HepG2 (cell line): ENCODE measurements around the gene FOXN3. TPM values are rescaled to one million over a fixed set of nuclear protein-coding genes. Genes with fewer than 3 reads are reported as not detected.

Source experiments
- FOXA3 ChIP-seq: IDR thresholded peaks from 2 replicates; pipeline ENCODE4 v1.6.1; 2016; ENCODE audit warnings: missing genetic modification reagents, missing compliant biosample characterization
- FOXJ3 ChIP-seq: sonication (generic); formaldehyde crosslinking; IDR thresholded peaks from 2 replicates; pipeline ENCODE4 v1.4.0; 2020; ENCODE audit warnings: missing genetic modification reagents, mild to moderate bottlenecking, borderline replicate concordance
- FOXO4 ChIP-seq: sonication (generic); formaldehyde crosslinking; conservative IDR thresholded peaks from 2 replicates; pipeline ENCODE4 v1.8.1; 2023; ENCODE audit warnings: missing genetic modification reagents
- HDAC2 ChIP-seq: sonication (generic); formaldehyde crosslinking; IDR thresholded peaks from 2 replicates; pipeline ENCODE4 v1.4.0; 2020; ENCODE audit warnings: missing genetic modification reagents
- KDM1A ChIP-seq: IDR thresholded peaks from 2 replicates; pipeline ENCODE4 v1.6.1; 2016; ENCODE audit warnings: missing compliant biosample characterization
- MAFF ChIP-seq: IDR thresholded peaks from 2 replicates; pipeline ENCODE4 v1.6.1; 2011; ENCODE audit warnings: low read depth, low read length, improper control_type of control experiment
- MTA1 ChIP-seq: sonication (generic); formaldehyde crosslinking; IDR thresholded peaks from 2 replicates; pipeline ENCODE4 v1.4.0; 2020; ENCODE audit warnings: missing genetic modification reagents, mild to moderate bottlenecking, borderline replicate concordance
- PAWR ChIP-seq: sonication (generic); formaldehyde crosslinking; IDR thresholded peaks from 2 replicates; pipeline ENCODE4 v1.4.0; 2020; ENCODE audit warnings: missing genetic modification reagents, mild to moderate bottlenecking, borderline replicate concordance
- RNF219 ChIP-seq: sonication (generic); formaldehyde crosslinking; IDR thresholded peaks from 2 replicates; pipeline ENCODE4 v1.5.0; 2020; ENCODE audit warnings: mild to moderate bottlenecking, missing genetic modification reagents
- ZBTB39 ChIP-seq: sonication (generic); formaldehyde crosslinking; IDR thresholded peaks from 2 replicates; pipeline ENCODE4 v1.5.0; 2020; ENCODE audit warnings: missing genetic modification reagents
- ZNF431 ChIP-seq: sonication (generic); formaldehyde crosslinking; IDR thresholded peaks from 2 replicates; pipeline ENCODE4 v1.9.0; 2022; ENCODE audit warnings: missing genetic modification reagents, low read depth, mild to moderate bottlenecking, borderline replicate concordance
- ZNF503 ChIP-seq: sonication (generic); formaldehyde crosslinking; IDR thresholded peaks from 2 replicates; pipeline ENCODE4 v1.4.0; 2020; ENCODE audit warnings: missing genetic modification reagents
- ZNF543 ChIP-seq: sonication (generic); formaldehyde crosslinking; IDR thresholded peaks from 2 replicates; pipeline ENCODE4 v1.4.0; 2020; ENCODE audit warnings: mild to moderate bottlenecking, missing genetic modification reagents
- ZSCAN5A ChIP-seq: sonication (generic); formaldehyde crosslinking; IDR thresholded peaks from 2 replicates; pipeline ENCODE4 v1.8.0; 2022; ENCODE audit warnings: mild to moderate bottlenecking, missing genetic modification reagents, borderline replicate concordance
- polyA plus RNA-seq, 8 experiments: library from polyadenylated mRNA; depleted of rRNA in 3 of 8; stranded (reverse) in 7 of 8; unstranded in 1 of 8; fragments of >200 nt; fragmentation: Illumina TruSeq in 4 of 8; extraction: Trizol in 4 of 8; gene quantifications; 2 replicates each; pipeline versions ENCODE4 v1.2.1 to v1.2.3, GENCODE V29; 2011 to 2016; ENCODE audit warnings: low read depth in 4 of 8, missing spikeins in 1 of 8, mixed read lengths in 1 of 8; ENCODE audit not compliant: insufficient read depth in 1 of 8
- total RNA-seq, 5 experiments: library from RNA; depleted of rRNA; stranded (reverse); fragments of >200 nt; fragmentation: Illumina TruSeq; extraction: Trizol; gene quantifications; 2 replicates each; pipeline ENCODE4 v1.2.3, GENCODE V29; 2016; ENCODE audit warnings: low read depth in 1 of 5

Gene FOXN3
- total and polyA plus RNA-seq, 2 of the 13 experiments (the other 11 are each of a cell fraction or from before 2014, with no cell fraction given), result 32.4 to 70.2 TPM

GRCh38 chr14:89368490-89369477 is 48.2 kb downstream of the FOXN3 start (continued):
- TF ChIP-seq ZBTB39, result no peak
- no peak for TF ChIP-seq PAWR (CRISPR knock-in tag)
- 0 out of 2 replicates have a peak, but pooled peaks have one; percentile 25 for TF ChIP-seq MAFF
- TF ChIP-seq ZNF431 (CRISPR knock-in tag), result no peak; the same call in 1 of the 2 replicates
- peak; percentile 58; the same call in 1 of the 2 replicates for TF ChIP-seq ZNF503 (CRISPR knock-in tag)
- TF ChIP-seq FOXJ3 (CRISPR knock-in tag), result peak; percentile 74; the same call in 1 of the 2 replicates
- no peak for TF ChIP-seq FOXO4
- peak; percentile 83 for TF ChIP-seq ZSCAN5A
- TF ChIP-seq HDAC2 (CRISPR knock-in tag), result peak; percentile 87
- peak; percentile 81 for TF ChIP-seq FOXA3
- TF ChIP-seq RNF219 (CRISPR knock-in tag), result no peak; the same call in 1 of the 2 replicates
- TF ChIP-seq KDM1A, result peak; percentile 39; the same call in 1 of the 2 replicates
- 0 out of 2 replicates have a peak, but pooled peaks have one; percentile 29 for TF ChIP-seq ZNF543 (CRISPR knock-in tag)
- peak; percentile 50 for TF ChIP-seq MTA1 (CRISPR knock-in tag)
